SK-N-SH treated with all-trans-retinoic acid at 6 μM for 48 hours (cell line): ENCODE measurements around the gene RAB40A.

Experiments used
- ATAC-seq: fragments of 200-7000 bp; cut with Tn5 transposase; 3 replicates; pipeline ENCODE4 v1.9.1; 2020; ENCODE audit warnings: mild to moderate bottlenecking, moderate library complexity
- ARNTL ChIP-seq: fragments of 450-650 bp; formaldehyde crosslinking; IDR thresholded peaks from 2 replicates; pipeline ENCODE4 v1.5.0; 2020; ENCODE audit warnings: low read depth, mild to moderate bottlenecking, moderate library complexity, borderline replicate concordance
- BACH2 ChIP-seq: fragments of 250-450 bp; sonication (Bioruptor Pico); IDR thresholded peaks from 2 replicates; pipeline ENCODE4 v1.9.0; 2021; ENCODE audit warnings: mild to moderate bottlenecking, borderline replicate concordance
- CREB5 ChIP-seq: fragments of 250-450 bp; sonication (Bioruptor Pico); IDR thresholded peaks from 2 replicates; pipeline ENCODE4 v1.5.1; 2020; ENCODE audit warnings: low read depth, mild to moderate bottlenecking, moderate library complexity
- CSDC2 ChIP-seq: fragments of 250-450 bp; sonication (Bioruptor Pico); IDR thresholded peaks from 2 replicates; pipeline ENCODE4 v1.5.0; 2020; ENCODE audit warnings: mild to moderate bottlenecking, moderate library complexity
- CSRNP3 ChIP-seq: fragments of 250-450 bp; sonication (Bioruptor Pico); IDR thresholded peaks from 2 replicates; pipeline ENCODE4 v1.5.1; 2021; ENCODE audit warnings: mild to moderate bottlenecking, moderate library complexity
- ESRRG ChIP-seq: fragments of 250-450 bp; sonication (Bioruptor Pico); IDR thresholded peaks from 2 replicates; pipeline ENCODE4 v1.6.1; 2021; ENCODE audit warnings: mild to moderate bottlenecking
- GLIS3 ChIP-seq: fragments of 250-450 bp; sonication (Bioruptor Pico); IDR thresholded peaks from 2 replicates; pipeline ENCODE4 v1.5.0; 2020; ENCODE audit warnings: mild to moderate bottlenecking, moderate library complexity
- ISL1 ChIP-seq: fragments of 250-450 bp; sonication (Bioruptor Pico); IDR thresholded peaks from 2 replicates; pipeline ENCODE4 v2.1.2; 2022; ENCODE audit warnings: mild to moderate bottlenecking, moderate library complexity
- OSR1 ChIP-seq: fragments of 250-450 bp; sonication (Bioruptor Pico); IDR thresholded peaks from 2 replicates; pipeline ENCODE4 v1.8.0; 2022; ENCODE audit warnings: moderate library complexity, mild to moderate bottlenecking, inconsistent platforms
- POU6F1 ChIP-seq: fragments of 250-450 bp; sonication (Bioruptor Pico); IDR thresholded peaks from 2 replicates; pipeline ENCODE4 v1.8.0; 2021; ENCODE audit warnings: low read depth, mild to moderate bottlenecking, moderate library complexity, borderline replicate concordance
- SNAI2 ChIP-seq: fragments of 250-450 bp; sonication (Bioruptor Pico); IDR thresholded peaks from 2 replicates; pipeline ENCODE4 v1.5.0; 2020; ENCODE audit warnings: mild to moderate bottlenecking, moderate library complexity
- TCF4 ChIP-seq: fragments of 250-450 bp; sonication (Bioruptor Pico); IDR thresholded peaks from 2 replicates; pipeline ENCODE4 v1.8.0; 2021; ENCODE audit warnings: mild to moderate bottlenecking, moderate library complexity, borderline replicate concordance
- TOX ChIP-seq: fragments of 250-450 bp; sonication (Bioruptor Pico); IDR thresholded peaks from 2 replicates; pipeline ENCODE4 v1.8.0; 2021; ENCODE audit warnings: mild to moderate bottlenecking, moderate library complexity, borderline replicate concordance
- ZC3H10 ChIP-seq: fragments of 250-450 bp; sonication (Bioruptor Pico); IDR thresholded peaks from 2 replicates; pipeline ENCODE4 v1.5.1; 2021; ENCODE audit warnings: mild to moderate bottlenecking, moderate library complexity
- ZFP30 ChIP-seq: fragments of 450-650 bp; formaldehyde crosslinking; IDR thresholded peaks from 2 replicates; pipeline ENCODE4 v1.5.0; 2022; ENCODE audit warnings: mild to moderate bottlenecking, moderate library complexity
- ZNF70 ChIP-seq: fragments of 450-650 bp; formaldehyde crosslinking; IDR thresholded peaks from 2 replicates; pipeline ENCODE4 v1.5.0; 2020; ENCODE audit warnings: mild to moderate bottlenecking, moderate library complexity
- ZNF8 ChIP-seq: fragments of 450-650 bp; formaldehyde crosslinking; IDR thresholded peaks from 2 replicates; pipeline ENCODE4 v1.5.0; 2020; ENCODE audit warnings: mild to moderate bottlenecking, moderate library complexity
- TF ChIP-seq, protein P1 (sequence below): fragments of 250-450 bp; sonication (Bioruptor Pico); IDR thresholded peaks from 2 replicates; pipeline ENCODE4 v1.5.0; 2020; ENCODE audit warnings: mild to moderate bottlenecking, moderate library complexity

The RAB40A gene

DNA sequence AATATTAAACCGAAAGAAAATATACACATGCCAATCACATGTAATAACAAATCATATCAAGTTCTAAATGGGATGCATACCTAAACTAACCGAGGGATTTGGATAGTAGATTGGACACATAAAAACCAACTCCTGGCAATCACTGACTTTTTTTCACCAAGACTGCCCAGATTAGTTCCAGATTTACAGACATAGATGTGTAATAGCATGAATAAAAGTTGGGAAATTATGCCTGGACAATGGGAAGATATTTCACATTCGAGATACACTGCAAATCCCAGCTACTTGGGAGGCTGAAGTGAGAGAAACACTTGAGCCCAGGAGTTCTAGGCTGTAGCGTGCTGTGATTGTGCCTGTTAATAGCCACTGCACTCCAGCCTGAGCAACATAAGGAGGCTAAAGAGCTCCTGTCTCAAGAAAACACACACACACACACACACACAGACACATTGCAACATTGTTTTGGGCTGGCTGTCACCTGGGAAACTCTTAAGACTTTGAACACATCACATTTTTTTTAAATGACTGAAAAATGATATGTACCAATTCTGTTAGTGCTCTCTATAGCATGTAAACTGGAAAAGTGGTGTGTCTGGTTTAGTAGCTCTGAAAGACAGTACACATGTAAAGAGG, 5.7 kb downstream of the RAB40A start:
- ATAC-seq, result no peak
- no peak for TF ChIP-seq GLIS3 (CRISPR knock-in tag)
- TF ChIP-seq ESRRG, result no peak
- TF ChIP-seq CSRNP3, result no peak

DNA sequence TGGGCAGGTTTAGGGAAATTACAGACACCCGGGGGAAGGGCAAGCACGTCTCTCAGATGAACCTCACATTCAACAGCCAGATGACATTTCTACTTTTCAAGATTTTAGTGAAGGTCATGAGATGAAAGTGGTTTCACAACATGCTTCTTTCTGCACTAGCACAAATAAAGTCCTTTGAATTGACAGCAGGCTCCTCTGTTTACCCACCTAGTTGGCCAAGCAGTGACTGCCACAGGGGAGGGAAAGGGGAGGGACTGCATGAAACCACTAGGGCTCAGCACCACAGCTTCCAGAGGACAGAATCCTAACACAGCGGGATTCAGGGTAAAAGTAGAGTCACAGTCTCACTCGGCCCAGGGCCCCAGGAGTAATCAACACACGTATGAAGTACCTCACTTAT, 6.2 kb downstream of the RAB40A start:
- no peak for TF ChIP-seq ZNF70 (CRISPR knock-in tag)
- no peak for TF ChIP-seq ESRRG
- no peak for TF ChIP-seq TOX (CRISPR knock-in tag)
- TF ChIP-seq CSDC2, result no peak
- no peak for TF ChIP-seq BACH2 (CRISPR knock-in tag)
- TF ChIP-seq SNAI2 (CRISPR knock-in tag), result no peak
- no peak for TF ChIP-seq ARNTL (CRISPR knock-in tag)
- TF ChIP-seq CSRNP3, result no peak
- no peak for TF ChIP-seq ZNF8 (CRISPR knock-in tag)
- no peak for TF ChIP-seq OSR1 (CRISPR knock-in tag)
- TF ChIP-seq POU6F1 (CRISPR knock-in tag), result no peak

GRCh38 chrX:103510031-103510430, 9.3 kb downstream of the RAB40A start:
- TF ChIP-seq POU6F1 (CRISPR knock-in tag), result no peak
- TF ChIP-seq CREB5, result no peak
- no peak for TF ChIP-seq OSR1 (CRISPR knock-in tag)
- no peak for TF ChIP-seq TOX (CRISPR knock-in tag)
- no peak for TF ChIP-seq BACH2 (CRISPR knock-in tag)
- no peak for TF ChIP-seq ZNF8 (CRISPR knock-in tag)
- no peak for TF ChIP-seq GLIS3 (CRISPR knock-in tag)
- TF ChIP-seq ZNF70 (CRISPR knock-in tag), result no peak
- TF ChIP-seq ISL1 (CRISPR knock-in tag), result no peak
- no peak for TF ChIP-seq ZFP30 (CRISPR knock-in tag)
- TF ChIP-seq TCF4, result no peak
- TF ChIP-seq, protein P1, sequence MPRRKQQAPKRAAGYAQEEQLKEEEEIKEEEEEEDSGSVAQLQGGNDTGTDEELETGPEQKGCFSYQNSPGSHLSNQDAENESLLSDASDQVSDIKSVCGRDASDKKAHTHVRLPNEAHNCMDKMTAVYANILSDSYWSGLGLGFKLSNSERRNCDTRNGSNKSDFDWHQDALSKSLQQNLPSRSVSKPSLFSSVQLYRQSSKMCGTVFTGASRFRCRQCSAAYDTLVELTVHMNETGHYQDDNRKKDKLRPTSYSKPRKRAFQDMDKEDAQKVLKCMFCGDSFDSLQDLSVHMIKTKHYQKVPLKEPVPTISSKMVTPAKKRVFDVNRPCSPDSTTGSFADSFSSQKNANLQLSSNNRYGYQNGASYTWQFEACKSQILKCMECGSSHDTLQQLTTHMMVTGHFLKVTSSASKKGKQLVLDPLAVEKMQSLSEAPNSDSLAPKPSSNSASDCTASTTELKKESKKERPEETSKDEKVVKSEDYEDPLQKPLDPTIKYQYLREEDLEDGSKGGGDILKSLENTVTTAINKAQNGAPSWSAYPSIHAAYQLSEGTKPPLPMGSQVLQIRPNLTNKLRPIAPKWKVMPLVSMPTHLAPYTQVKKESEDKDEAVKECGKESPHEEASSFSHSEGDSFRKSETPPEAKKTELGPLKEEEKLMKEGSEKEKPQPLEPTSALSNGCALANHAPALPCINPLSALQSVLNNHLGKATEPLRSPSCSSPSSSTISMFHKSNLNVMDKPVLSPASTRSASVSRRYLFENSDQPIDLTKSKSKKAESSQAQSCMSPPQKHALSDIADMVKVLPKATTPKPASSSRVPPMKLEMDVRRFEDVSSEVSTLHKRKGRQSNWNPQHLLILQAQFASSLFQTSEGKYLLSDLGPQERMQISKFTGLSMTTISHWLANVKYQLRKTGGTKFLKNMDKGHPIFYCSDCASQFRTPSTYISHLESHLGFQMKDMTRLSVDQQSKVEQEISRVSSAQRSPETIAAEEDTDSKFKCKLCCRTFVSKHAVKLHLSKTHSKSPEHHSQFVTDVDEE (CRISPR knock-in tag), result no peak
- no peak for ATAC-seq

More for the DNA sequence above, 6.2 kb downstream of the RAB40A start:
- no peak for ATAC-seq

DNA sequence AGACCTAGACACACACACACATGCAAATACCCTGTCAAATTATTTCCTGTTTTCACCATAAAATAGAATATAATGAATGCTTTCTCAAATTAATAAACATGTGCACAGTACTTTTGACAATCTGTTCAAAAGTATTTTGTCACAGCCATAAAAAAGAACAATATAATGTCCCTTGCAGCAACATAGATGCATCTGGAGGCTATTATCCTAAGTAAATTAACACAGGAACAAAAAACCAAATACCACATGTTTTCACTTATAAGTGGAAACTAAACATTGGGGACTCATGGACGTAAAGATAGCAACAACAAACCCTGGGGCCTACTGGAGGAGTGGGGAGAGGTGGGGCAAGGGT, 15.5 kb downstream of the RAB40A start:
- TF ChIP-seq TCF4 (peak; percentile 91), ZC3H10 (no peak)
- peak; percentile 48 for ATAC-seq
